Measurements from ENCODE around the gene FOXN4.

DNA sequence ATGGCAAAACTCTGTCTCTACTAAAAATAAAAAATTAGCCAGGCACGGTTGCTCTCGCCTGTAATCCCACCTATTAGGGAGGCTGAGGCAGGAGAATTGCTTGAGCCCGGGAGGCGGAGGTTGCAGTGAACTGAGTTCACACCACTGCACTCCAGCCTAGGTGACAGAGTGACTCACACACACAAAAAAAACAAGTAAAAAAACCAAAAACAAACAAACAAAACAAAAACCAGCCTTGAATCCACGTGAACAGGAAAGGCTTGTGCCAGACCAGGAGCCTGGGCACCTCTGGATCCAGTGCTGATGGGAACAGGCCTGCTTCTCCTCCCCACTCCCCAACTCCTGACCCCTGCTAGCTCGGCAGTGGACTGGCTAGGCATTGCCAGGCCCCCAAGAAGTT, 3.5 kb downstream of the FOXN4 start:
- TF ChIP-seq, protein P1, sequence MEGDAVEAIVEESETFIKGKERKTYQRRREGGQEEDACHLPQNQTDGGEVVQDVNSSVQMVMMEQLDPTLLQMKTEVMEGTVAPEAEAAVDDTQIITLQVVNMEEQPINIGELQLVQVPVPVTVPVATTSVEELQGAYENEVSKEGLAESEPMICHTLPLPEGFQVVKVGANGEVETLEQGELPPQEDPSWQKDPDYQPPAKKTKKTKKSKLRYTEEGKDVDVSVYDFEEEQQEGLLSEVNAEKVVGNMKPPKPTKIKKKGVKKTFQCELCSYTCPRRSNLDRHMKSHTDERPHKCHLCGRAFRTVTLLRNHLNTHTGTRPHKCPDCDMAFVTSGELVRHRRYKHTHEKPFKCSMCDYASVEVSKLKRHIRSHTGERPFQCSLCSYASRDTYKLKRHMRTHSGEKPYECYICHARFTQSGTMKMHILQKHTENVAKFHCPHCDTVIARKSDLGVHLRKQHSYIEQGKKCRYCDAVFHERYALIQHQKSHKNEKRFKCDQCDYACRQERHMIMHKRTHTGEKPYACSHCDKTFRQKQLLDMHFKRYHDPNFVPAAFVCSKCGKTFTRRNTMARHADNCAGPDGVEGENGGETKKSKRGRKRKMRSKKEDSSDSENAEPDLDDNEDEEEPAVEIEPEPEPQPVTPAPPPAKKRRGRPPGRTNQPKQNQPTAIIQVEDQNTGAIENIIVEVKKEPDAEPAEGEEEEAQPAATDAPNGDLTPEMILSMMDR (IDR thresholded peaks at IDR 0.05) = no peak
- no peak for TF ChIP-seq EP300 (IDR thresholded peaks at IDR 0.05)
